HepG2 (cell line): Measurements from ENCODE around the gene RPAP2. TPM values are rescaled to one million over a fixed set of nuclear protein-coding genes. Genes with fewer than 3 reads are reported as not detected.
A peak's percentile ranks its signal among the peaks of the same experiment; 100 is the strongest.

ENCODE experiments used
- ATAC-seq: fragments of 200-7000 bp; cut with Tn5 transposase; 3 replicates; pipeline ENCODE4 v1.9.1; 2020; ENCODE audit warnings: mild to moderate bottlenecking, moderate library complexity
- BruUV-seq: library from RNA; stranded (reverse); fragments of 400-500 nt; replicated peaks from 2 replicates; lab custom pipeline; 2021; lab: Mats Ljungman, UMichigan
- CTCF ChIA-PET: fragments of 300-600 bp; formaldehyde crosslinking; extraction: SDS; loops from one replicate; lab custom pipeline; 2021; ENCODE audit warnings: low total read pairs, inconsistent platforms, low intra/inter-chr PET ratio; lab: Yijun Ruan, JAX
- POLR2A ChIA-PET: fragments of 350-600 bp; sonication (Branson Sonifier 250); formaldehyde crosslinking; loops from one replicate; lab custom pipeline; 2020; ENCODE audit warnings: antibody characterized with exemption, inconsistent platforms; lab: Yijun Ruan, JAX
- DNase-seq: peaks from one replicate; pipeline ENCODE4 v3.0.0-alpha.2; 2015; ENCODE audit warnings: low spot score
- FAIRE-seq: peaks from 3 replicates; lab custom pipeline; 2011; peaks lifted over from hg19 to GRCh38; lab: Jason Lieb, UNC
- H2AFZ ChIP-seq: one replicate; pipeline ENCODE4 v1.6.1; 2011; ENCODE audit warnings: low read length, inconsistent platforms
- H3K27ac ChIP-seq: fragments of 300-600 bp; 3 replicates; pipeline ENCODE4 v1.8.0; 2011; ENCODE audit warnings: mixed run types, mild to moderate bottlenecking, mixed read lengths, low read length, inconsistent platforms; ENCODE audit not compliant: insufficient read depth; ENCODE audit errors: extremely low read length
- H3K27me3 ChIP-seq, 2 experiments: fragments of 200-600 bp in 1 of 2; 2 replicates in 1 of 2; 3 replicates in 1 of 2; pipeline versions ENCODE4 v1.6.0 to v1.8.0; 2011; ENCODE audit warnings: low read length in 2 of 2, mild to moderate bottlenecking in 2 of 2, moderate library complexity in 2 of 2, inconsistent platforms in 1 of 2; ENCODE audit not compliant: insufficient read depth in 2 of 2, control insufficient read depth in 1 of 2
- H3K36me3 ChIP-seq, 2 experiments: fragments of 200-600 bp in 1 of 2; replicated peaks in 1 of 2; 2 replicates in 1 of 2; 3 replicates in 1 of 2; pipeline versions ENCODE4 v1.5.1 to v1.8.0; 2011; ENCODE audit warnings: low read length in 2 of 2, inconsistent platforms in 1 of 2; ENCODE audit not compliant: insufficient read depth in 2 of 2, control insufficient read depth in 1 of 2
- H3K4me1 ChIP-seq: 2 replicates; pipeline ENCODE4 v1.5.1; 2012; ENCODE audit warnings: low read length, inconsistent platforms; ENCODE audit not compliant: insufficient read depth
- H3K4me2 ChIP-seq: 2 replicates; pipeline ENCODE4 v1.6.0; 2011; ENCODE audit warnings: low read depth, low read length, inconsistent platforms
- H3K4me3 ChIP-seq, 3 experiments: fragments of 200-600 bp in 1 of 3; sonication (generic), shearing (Covaris generic) in 1 of 3; replicated peaks in 1 of 3; 2 replicates each; pipeline ENCODE4 v1.5.1; 2011 to 2016; ENCODE audit warnings: low read length in 3 of 3, inconsistent platforms in 2 of 3, low read depth in 2 of 3, mild to moderate bottlenecking in 2 of 3, control low read depth in 1 of 3, mixed read lengths in 1 of 3; ENCODE audit not compliant: insufficient read depth in 1 of 3
- H3K79me2 ChIP-seq: one replicate; pipeline ENCODE4 v1.6.1; 2011; ENCODE audit warnings: low read length, inconsistent platforms; ENCODE audit not compliant: insufficient read depth
- H3K9ac ChIP-seq: 2 replicates; pipeline ENCODE4 v1.6.0; 2011; ENCODE audit warnings: mild to moderate bottlenecking, low read depth, low read length, inconsistent platforms; ENCODE audit not compliant: insufficient read depth
- H3K9me3 ChIP-seq: 2 replicates; pipeline ENCODE4 v1.5.1; 2012; ENCODE audit warnings: mild to moderate bottlenecking, low read length
- H4K20me1 ChIP-seq: 2 replicates; pipeline ENCODE4 v1.6.0; 2011; ENCODE audit warnings: inconsistent platforms, mild to moderate bottlenecking, low read length, moderate library complexity; ENCODE audit not compliant: insufficient read depth
- ATF3 ChIP-seq: sonication (generic); formaldehyde crosslinking; IDR thresholded peaks from 2 replicates; pipeline ENCODE4 v1.4.0; 2020; ENCODE audit warnings: missing genetic modification reagents
- HNRNPUL1 ChIP-seq: fragments of 200-400 bp; formaldehyde crosslinking; IDR thresholded peaks from 2 replicates; pipeline ENCODE4 v1.6.1; 2017; ENCODE audit warnings: low read depth, mild to moderate bottlenecking, low read length, moderate library complexity
- IRX3 ChIP-seq: sonication (generic); formaldehyde crosslinking; IDR thresholded peaks from 2 replicates; pipeline ENCODE4 v1.8.1; 2023; ENCODE audit warnings: mild to moderate bottlenecking, low read depth, missing genetic modification reagents, borderline replicate concordance
- RFX5 ChIP-seq: IDR thresholded peaks from 2 replicates; pipeline ENCODE4 v1.6.1; 2011; ENCODE audit warnings: low read depth, low read length, improper control_type of control experiment
- ZNF564 ChIP-seq: sonication (generic); formaldehyde crosslinking; IDR thresholded peaks from 2 replicates; pipeline ENCODE4 v1.8.1; 2023; ENCODE audit warnings: mild to moderate bottlenecking, missing genetic modification reagents
- ZNF567 ChIP-seq: sonication (generic); formaldehyde crosslinking; IDR thresholded peaks from 2 replicates; pipeline ENCODE4 v1.8.1; 2023; ENCODE audit warnings: mild to moderate bottlenecking, missing genetic modification reagents, borderline replicate concordance
- ZNF598 ChIP-seq: sonication (generic); formaldehyde crosslinking; IDR thresholded peaks from 2 replicates; pipeline ENCODE4 v1.5.1; 2020; ENCODE audit warnings: mild to moderate bottlenecking, missing genetic modification reagents, borderline replicate concordance
- WGBS: methylation state at CpG from one replicate; pipeline ENCODE4 v1.1.6; 2017; ENCODE audit warnings: low lambda C conversion rate; 5-methylcytosine and 5-hydroxymethylcytosine counted together
- in situ Hi-C: cut with HindIII; loops from 2 replicates; pipeline ENCODE4 v1.10.0; 2017; ENCODE audit warnings: low pct_unique_long_range_greater_than_20kb; ENCODE audit not compliant: extremely low pct_ligation_motif_present
- intact Hi-C: fragments of 100-400 bp; cut with micrococcal nuclease; formaldehyde crosslinking; loops from one replicate; pipeline ENCODE4 v1.10.0; 2022; ENCODE audit not compliant: unreplicated experiment
- polyA plus RNA-seq, 8 experiments: library from polyadenylated mRNA; depleted of rRNA in 3 of 8; stranded (reverse) in 7 of 8; unstranded in 1 of 8; fragments of >200 nt; fragmentation: Illumina TruSeq in 4 of 8; extraction: Trizol in 4 of 8; gene quantifications; 2 replicates each; pipeline versions ENCODE4 v1.2.1 to v1.2.3, GENCODE V29; 2011 to 2016; ENCODE audit warnings: low read depth in 4 of 8, missing spikeins in 1 of 8, mixed read lengths in 1 of 8; ENCODE audit not compliant: insufficient read depth in 1 of 8
- total RNA-seq, 5 experiments: library from RNA; depleted of rRNA; stranded (reverse); fragments of >200 nt; fragmentation: Illumina TruSeq; extraction: Trizol; gene quantifications; 2 replicates each; pipeline ENCODE4 v1.2.3, GENCODE V29; 2016; ENCODE audit warnings: low read depth in 1 of 5
- TF ChIP-seq, protein P1 (sequence below): sonication (generic); formaldehyde crosslinking; IDR thresholded peaks from 2 replicates; pipeline ENCODE4 v1.9.0; 2021; ENCODE audit warnings: missing genetic modification reagents, borderline replicate concordance
- TF ChIP-seq, protein P2 (sequence below): sonication (generic); formaldehyde crosslinking; IDR thresholded peaks from 2 replicates; pipeline ENCODE4 v1.5.1; 2020; ENCODE audit warnings: missing genetic modification reagents, mild to moderate bottlenecking, borderline replicate concordance
- TF ChIP-seq, protein P3 (sequence below): IDR thresholded peaks from 2 replicates; pipeline ENCODE4 v1.6.1; 2016; ENCODE audit warnings: control low read depth

RPAP2 gene
- total and polyA plus RNA-seq, 2 of the 13 experiments (the other 11 are each of a cell fraction or from before 2014, with no cell fraction given): 10.0 to 34.8 TPM

DNA sequence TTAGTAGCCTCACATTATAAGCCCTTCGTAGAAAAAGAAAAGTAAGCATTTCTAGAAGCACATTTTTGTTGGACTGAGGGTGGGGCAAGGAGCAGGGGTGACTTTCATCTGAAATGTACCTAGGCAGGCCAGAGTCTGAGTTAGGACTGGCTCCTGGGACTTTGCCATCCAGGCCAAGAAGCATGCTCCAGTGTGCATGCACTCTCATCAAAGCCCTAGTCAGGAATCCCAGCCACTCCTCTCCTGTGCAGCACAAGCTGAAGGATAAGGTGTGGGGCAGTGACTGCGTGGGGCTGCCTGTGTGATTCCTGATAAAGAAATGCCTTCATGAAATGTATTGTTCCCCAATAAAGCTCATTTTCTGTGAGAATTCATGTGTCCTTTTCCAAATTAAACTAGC, 99.7 kb downstream of the RPAP2 start:
- peak; percentile 54 for ATAC-seq
- no TSS peak for BruUV-seq
- POLR2A ChIA-PET: no interaction called here
- H4K20me1 ChIP-seq: no peaks in the 10 kb centered on the region
- no peak overlapping the region for H3K9ac ChIP-seq
- intact Hi-C loops: no loop called here
- H3K4me3 ChIP-seq: no peak overlapping the region
- H3K36me3 ChIP-seq: no peaks in the 10 kb centered on the region
- TF ChIP-seq, protein P1, sequence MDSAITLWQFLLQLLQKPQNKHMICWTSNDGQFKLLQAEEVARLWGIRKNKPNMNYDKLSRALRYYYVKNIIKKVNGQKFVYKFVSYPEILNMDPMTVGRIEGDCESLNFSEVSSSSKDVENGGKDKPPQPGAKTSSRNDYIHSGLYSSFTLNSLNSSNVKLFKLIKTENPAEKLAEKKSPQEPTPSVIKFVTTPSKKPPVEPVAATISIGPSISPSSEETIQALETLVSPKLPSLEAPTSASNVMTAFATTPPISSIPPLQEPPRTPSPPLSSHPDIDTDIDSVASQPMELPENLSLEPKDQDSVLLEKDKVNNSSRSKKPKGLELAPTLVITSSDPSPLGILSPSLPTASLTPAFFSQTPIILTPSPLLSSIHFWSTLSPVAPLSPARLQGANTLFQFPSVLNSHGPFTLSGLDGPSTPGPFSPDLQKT (CRISPR knock-in tag): no peak
- TF ChIP-seq, protein P2, sequence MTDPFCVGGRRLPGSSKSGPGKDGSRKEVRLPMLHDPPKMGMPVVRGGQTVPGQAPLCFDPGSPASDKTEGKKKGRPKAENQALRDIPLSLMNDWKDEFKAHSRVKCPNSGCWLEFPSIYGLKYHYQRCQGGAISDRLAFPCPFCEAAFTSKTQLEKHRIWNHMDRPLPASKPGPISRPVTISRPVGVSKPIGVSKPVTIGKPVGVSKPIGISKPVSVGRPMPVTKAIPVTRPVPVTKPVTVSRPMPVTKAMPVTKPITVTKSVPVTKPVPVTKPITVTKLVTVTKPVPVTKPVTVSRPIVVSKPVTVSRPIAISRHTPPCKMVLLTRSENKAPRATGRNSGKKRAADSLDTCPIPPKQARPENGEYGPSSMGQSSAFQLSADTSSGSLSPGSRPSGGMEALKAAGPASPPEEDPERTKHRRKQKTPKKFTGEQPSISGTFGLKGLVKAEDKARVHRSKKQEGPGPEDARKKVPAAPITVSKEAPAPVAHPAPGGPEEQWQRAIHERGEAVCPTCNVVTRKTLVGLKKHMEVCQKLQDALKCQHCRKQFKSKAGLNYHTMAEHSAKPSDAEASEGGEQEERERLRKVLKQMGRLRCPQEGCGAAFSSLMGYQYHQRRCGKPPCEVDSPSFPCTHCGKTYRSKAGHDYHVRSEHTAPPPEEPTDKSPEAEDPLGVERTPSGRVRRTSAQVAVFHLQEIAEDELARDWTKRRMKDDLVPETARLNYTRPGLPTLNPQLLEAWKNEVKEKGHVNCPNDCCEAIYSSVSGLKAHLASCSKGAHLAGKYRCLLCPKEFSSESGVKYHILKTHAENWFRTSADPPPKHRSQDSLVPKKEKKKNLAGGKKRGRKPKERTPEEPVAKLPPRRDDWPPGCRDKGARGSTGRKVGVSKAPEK (CRISPR knock-in tag): no peak
- TF ChIP-seq RFX5 (no peak), ATF3 (no peak), IRX3 (CRISPR knock-in tag) (no peak), ZNF567 (no peak), HNRNPUL1 (no peak), ZNF564 (CRISPR knock-in tag) (no peak), ZNF598 (CRISPR knock-in tag) (no peak)
- TF ChIP-seq, protein P3, sequence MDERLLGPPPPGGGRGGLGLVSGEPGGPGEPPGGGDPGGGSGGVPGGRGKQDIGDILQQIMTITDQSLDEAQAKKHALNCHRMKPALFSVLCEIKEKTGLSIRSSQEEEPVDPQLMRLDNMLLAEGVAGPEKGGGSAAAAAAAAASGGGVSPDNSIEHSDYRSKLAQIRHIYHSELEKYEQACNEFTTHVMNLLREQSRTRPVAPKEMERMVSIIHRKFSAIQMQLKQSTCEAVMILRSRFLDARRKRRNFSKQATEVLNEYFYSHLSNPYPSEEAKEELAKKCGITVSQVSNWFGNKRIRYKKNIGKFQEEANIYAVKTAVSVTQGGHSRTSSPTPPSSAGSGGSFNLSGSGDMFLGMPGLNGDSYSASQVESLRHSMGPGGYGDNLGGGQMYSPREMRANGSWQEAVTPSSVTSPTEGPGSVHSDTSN (CRISPR knock-in tag): no peak
- TF ChIP-seq, all 625 proteins: peak for 0
- H3K79me2 ChIP-seq: no peaks in the 10 kb centered on the region
- no peak overlapping the region for H3K27ac ChIP-seq
- no peak overlapping the region for H2AFZ ChIP-seq
- no peak for FAIRE-seq
- CTCF ChIA-PET: no interaction called here
- no peaks in the 10 kb centered on the region for H3K4me1 ChIP-seq
- peaks cover 11% of the 10 kb centered on the region for H3K9me3 ChIP-seq
- in situ Hi-C loops: no loop called here
- no peak for DNase-seq
- WGBS: 89% methylated on average over 2 of the region's 2 CpGs
- no peak overlapping the region for H3K4me2 ChIP-seq
- H3K27me3 ChIP-seq: no peaks in the 10 kb centered on the region
